HG02763 (cell line): ENCODE measurements around the gene DNASE1L1.
A peak's percentile ranks its signal among the peaks of the same experiment; 100 is the strongest.

Experiments used
- ATAC-seq: cut with Tn5 transposase; IDR thresholded peaks from one replicate; pipeline ENCODE4 v1.9.1; 2021; ENCODE audit warnings: mild to moderate bottlenecking, moderate library complexity; ENCODE audit not compliant: unreplicated experiment

DNASE1L1 gene

DNA sequence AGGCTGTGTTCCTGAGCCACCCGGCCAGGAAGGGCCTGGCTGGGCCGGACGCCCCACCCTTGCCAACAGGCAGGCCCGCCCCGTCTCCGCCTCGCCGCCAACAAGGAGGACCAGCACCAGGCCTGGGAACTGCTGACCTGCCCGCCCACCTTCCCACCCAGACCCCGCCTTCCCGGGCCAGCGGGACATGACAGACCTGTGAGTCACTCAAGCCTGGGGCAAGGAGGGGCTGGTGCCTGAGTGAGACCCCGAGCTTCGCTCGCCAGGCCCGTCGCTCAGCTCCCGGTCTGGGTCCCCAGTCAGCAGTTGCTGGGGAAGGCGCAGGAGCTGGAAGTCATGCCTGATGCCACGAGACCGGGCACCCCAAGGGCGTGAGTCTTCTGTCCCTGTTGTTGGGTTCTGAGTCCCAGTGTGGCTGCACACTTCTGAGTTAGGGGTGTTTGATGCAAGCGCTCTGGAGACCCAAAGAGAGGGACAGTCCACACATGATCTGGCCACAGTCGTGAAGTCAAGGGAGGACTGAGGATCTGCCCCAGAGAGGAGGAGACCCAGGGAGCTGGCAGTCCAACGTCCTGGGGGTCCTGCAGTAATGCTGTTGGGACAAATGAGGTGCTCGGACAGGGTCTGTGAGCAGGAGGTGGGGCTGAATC lies at the start of gene DNASE1L1:
Gene DNASE1L1, minus strand, starts transcription at position 33 of the 650 bp plus-strand sequence. CDS start 3,686 bp downstream, outside the sequence.
- ATAC-seq, result no peak

DNA sequence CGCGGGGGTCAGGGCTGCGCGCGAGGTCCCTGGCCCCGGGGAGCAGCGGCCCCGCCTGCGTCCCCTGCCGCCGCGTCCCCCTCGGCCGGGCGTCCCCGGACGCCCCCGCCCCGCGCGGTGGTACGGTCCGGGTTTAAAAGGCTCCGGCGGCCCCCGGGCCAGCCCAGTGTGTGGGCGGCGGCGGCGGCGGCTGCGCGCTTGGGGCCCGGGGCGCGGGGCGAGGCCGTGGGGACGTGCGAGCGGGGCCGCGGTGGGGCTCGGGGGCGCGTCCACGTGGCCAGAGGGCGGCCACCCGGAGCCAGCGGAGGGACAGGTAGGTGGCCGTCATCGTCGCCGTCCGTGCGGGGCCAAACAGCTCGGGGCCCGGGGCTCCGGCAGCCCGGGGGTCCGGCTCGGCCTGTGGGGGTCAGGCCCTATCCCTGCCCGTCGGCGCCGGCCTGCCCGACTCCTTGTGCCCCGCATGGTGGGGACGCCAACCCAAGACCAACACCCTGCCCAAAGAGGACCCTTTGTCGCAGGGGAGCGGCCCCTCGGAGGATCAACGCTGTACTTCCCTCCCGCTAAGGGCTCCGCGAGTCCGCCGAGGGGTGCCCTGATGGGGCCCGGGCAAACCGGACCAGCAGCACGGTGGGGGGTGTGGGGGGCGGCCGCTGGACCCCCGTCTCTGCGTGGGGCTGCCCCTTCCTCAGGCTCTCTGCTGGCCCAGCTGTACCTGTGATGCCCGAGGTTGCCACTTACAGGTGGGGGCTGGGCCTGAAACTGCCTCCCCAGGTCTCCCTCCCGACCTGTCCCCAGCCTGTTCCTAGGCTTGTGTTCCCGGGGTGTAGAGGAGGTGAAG lies 49.3 kb upstream of the DNASE1L1 start, which contains the start of gene PLXNA3:
Gene PLXNA3, plus strand, starts transcription at position 166 of the 838 bp plus-strand sequence. CDS start 1,903 bp downstream, outside the sequence.
- ATAC-seq, result peak; percentile 52

GRCh38 chrX:154457491-154458115 lies 48.5 kb upstream of the DNASE1L1 start:
- peak; percentile 43 for ATAC-seq

- no peak for ATAC-seq
Measured at GRCh38 chrX:154452823-154453222, 43.8 kb upstream of the DNASE1L1 start.

GRCh38 chrX:154450312-154450711 lies 41.3 kb upstream of the DNASE1L1 start:
- no peak for ATAC-seq

DNA sequence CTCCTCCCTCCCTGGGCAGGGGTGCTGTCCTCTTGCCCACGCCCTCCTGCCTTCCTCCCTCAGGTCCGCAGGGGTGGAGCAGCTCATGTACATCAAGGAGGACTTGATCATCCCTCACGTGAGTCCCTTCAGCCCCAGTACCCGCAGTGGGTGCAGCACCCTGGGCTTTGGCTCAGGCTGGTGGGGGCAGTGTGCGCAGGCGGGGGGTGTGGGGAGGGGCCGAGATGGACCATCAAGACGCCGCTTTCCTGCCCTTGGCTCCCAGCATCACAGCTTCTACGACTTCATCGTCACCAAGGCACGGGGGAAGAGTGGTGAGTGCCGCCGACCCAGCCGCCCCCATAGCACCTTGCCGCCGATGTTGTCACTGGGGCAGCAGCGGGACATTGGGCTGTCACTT lies 40.6 kb upstream of the DNASE1L1 start:
- ATAC-seq, result no peak

DNA sequence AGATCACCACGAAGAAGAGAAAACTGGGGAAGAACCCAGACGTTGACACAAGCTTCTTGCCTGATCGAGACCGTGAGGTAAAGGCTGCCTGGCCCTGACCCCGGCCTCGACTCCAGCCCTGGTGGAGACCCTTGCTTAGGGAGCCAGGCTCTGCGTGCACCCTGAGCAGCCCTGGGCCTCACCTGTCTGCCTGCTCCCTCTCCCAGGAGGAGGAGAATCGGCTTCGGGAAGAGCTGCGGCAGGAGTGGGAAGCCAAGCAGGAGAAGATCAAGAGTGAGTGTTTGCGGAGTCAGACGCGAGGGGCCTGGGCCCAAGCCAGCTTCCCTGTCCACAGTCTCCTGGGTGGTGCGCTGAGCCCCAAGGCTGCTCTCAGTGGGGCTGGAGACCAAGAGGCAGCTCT lies 39.4 kb upstream of the DNASE1L1 start:
- ATAC-seq, result no peak

DNA sequence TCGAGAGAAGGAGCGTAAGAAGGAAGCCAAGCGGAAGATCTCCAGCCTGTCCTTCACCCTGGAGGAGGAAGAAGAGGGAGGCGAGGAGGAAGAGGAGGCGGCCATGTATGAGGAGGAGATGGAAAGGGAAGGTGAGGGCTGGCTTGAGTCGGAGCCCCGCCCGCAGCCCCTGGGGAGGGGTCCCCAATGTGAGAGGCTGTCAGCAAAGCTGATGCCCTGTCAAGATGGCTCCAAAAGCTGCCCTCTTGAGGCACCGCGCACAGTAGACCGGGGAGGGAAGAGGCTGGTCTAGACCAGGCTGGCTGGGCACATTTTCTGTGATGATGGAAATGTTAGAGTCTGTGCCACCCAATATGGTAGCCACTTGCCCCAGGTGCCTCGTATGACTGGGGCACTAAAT lies 37.4 kb upstream of the DNASE1L1 start:
- no peak for ATAC-seq

DNA sequence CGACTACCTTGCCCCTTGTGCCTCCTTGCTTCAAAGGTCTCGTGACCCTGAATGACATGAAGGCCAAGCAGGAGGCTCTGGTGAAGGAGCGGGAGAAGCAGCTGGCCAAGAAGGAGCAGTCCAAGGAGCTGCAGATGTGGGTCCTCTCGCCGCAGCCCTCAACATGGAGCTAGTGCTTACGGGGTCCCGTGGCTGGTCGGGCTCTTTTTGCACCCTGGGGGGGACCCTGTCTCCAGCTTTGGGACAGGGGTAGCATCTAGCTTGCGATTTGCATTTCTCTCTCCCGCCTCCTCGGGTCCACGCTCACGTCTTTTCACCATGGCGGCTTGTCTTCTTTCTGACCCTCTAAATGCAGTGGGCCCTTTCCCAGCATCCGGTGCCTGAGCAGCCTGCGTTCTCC lies 36.7 kb upstream of the DNASE1L1 start:
- no peak for ATAC-seq

GRCh38 chrX:154444755-154445246 lies 35.7 kb upstream of the DNASE1L1 start:
- ATAC-seq, result no peak

GRCh38 chrX:154443992-154444754 lies 35.1 kb upstream of the DNASE1L1 start, which contains the start of gene FAM50A:
FAM50A (plus strand) TSS chrX:154444141; CDS start chrX:154444236, 95 bp downstream.
- ATAC-seq, result peak; percentile 68

- ATAC-seq, result no peak
Measured at GRCh38 chrX:154443479-154443910, 34.4 kb upstream of the DNASE1L1 start.

GRCh38 chrX:154441984-154442707 lies 33.1 kb upstream of the DNASE1L1 start:
- no peak for ATAC-seq

DNA sequence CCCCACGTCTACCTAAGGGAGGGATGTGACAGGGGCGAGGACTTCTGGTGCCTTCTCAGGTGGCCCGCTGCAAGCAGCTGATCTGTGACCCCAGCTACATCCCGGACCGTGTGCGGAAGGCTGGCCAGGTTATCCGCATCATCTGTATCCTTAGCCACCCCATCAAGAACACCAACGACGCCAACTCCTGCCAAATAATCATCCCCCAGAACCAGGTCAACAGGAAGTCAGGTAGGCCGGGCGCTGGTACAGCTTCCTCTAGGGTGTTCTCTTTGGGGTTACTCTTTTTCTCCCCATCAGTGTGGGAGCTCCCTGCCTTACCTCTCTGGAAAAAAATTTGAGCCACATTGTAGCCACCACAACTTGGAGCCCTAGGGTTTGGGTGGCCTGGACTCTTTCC lies 32.5 kb upstream of the DNASE1L1 start:
- ATAC-seq, result no peak

- ATAC-seq, result no peak
Measured at GRCh38 chrX:154440623-154441357, 31.7 kb upstream of the DNASE1L1 start.

DNA sequence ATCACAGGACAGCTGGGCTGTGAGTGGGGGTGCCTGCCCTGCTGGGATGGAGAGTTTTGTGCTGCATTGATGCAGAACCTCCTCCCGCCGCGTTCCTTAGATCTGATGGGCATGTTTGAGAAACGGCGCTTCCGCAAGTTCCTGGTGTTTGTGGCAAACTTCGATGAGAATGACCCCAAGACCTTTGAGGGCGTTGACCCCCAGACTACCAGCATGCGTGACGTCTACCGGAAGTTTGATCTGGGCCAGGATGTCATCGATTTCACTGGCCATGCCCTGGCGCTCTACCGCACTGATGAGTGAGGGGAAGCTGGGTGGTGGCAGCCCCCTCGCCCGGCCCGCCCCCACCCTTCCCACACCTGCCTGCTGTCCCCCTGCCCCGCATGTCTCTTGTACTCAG lies 30.8 kb upstream of the DNASE1L1 start:
- ATAC-seq, result no peak

DNA sequence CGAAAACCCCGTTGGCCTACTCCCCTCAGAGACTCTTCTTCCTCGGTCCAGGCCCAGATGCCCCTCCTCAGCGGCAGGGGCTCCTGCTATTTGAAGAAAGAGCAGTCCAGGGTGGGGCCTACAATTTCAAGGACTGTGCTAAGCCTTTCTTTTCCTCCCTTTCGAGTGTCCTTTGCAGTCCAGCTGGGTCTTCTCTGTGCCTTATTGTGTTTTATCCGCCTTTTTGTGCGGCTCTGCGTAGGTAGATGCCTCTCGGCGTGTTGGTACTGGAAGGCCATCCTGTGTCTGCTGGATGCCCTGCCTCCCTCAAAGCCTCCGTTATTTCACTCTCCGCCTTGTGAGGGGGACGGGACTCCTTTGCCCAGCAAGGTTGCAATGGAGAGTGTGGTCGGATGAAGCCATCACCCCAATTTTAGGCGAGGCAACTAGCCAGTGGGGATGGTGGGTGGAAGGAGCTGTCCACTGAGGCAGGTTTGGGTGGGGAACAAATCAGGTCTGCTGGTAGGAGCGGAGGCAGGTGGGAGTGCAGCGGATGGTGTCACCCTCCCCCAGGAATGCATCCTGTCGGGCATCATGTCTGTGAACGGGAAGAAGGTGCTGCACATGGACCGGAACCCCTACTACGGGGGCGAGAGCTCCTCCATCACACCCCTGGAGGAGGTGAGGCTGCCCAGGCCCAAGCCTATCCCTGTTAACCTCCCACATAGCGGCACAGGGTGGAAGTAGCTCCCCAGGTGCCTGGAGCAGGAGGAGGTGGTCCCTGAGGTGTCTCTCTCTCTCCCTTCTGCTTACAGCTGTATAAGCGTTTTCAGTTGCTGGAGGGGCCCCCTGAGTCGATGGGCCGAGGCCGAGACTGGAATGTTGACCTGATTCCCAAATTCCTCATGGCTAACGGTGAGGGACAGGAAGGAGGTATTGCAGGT lies 29.2 kb upstream of the DNASE1L1 start:
- ATAC-seq, result no peak
